CD4-positive, alpha-beta T cell treated with Interleukin-12 subunit alpha and Interleukin-12 subunit beta, for 1 hour (primary cell): ENCODE data around the gene EEF1A2.

ENCODE experiments used
- DNase-seq: peaks from one replicate; pipeline ENCODE4 v3.0.0-alpha.2; 2020

Gene EEF1A2

GRCh38 chr20:63498960-63499337, at the start of gene EEF1A2:
Gene EEF1A2, minus strand, starts transcription at chr20:63499083. Its CDS starts 1,320 bp downstream, at chr20:63497763.
- peak; percentile 67 for DNase-seq

DNA sequence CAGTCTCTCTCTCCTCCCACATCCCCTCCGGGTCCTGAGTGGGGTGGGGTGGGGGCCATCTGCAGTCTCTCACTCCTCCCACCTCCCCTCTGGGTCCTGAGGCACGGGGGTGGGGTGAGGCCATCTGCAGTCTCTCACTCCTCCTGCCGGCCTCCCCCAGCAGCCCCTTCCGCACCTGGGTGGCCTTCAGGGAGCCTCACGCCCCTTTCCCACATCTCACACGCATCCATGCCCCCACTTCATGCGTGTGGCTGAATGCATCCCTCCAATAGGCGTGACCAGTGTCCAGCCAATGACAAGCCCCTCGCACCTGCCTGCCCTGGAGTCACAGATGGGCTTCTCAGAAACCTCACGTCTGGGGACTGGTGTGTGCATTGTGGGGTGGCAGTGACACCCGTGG, 49.7 kb upstream of the EEF1A2 start:
- DNase-seq, result no peak

- no peak for DNase-seq
Measured at GRCh38 chr20:63547725-63548480, 49.0 kb upstream of the EEF1A2 start, which contains the start of gene SRMS. Gene SRMS, minus strand, starts transcription at chr20:63547749. Its CDS starts 286 bp downstream, at chr20:63547463.

DNA sequence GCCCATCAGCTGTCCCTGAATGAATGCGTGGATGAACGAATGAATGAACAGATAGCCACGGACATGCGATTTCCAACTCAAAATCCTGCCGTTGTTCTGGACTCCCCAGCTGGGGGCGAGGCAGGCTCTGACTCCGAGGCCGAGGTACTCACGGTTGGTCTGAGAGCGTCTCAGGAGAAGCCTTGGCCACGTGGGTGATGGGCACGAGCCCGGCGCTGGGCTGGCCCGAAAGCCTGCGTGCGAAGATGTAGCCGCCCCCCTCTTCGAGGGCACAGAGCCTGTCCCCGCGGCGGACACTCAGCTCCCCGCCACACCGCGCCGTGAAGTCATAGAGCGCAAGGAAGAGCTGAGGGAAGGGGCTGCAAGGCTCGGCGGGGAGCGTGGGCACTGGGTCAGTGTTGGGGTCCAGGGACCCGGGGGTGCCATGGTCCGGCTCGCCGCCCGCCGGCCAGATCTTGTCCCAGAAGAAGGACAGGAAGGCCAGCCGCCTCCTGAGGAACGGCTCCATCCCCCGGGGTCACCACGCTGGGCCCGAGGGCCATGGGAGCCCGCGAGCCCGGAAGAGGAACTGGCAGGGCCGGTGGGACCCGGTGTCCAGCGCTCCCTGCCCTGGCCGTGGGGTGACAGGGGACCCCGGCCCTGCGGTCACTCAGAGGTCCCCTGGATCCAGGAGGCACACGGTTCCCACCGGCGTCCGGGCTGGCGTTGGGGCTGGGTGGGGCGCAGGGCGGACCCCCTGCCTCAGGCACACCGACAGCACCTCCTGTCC, 48.3 kb upstream of the EEF1A2 start:
- no peak for DNase-seq

GRCh38 chr20:63546256-63546955, 47.5 kb upstream of the EEF1A2 start:
- no peak for DNase-seq

DNA sequence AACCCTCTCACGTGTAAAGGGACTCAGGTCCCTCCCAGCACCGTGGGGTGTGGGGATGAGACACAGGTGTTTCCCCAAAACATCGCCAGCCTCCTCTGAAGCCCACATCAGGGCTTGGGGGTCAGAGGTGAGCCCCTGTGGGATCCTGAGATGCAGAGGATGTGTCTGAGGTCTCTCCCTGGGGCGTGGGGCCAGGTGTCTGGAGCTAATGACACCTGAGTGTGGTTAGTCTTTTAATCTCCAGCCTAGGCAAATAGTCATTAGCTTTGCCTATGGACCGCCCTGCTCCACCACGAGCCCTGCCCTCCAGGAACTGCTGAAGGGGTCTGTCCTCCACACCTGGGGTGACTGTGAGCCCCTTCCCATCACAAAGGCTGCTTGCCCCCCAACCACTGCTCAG, 46.9 kb upstream of the EEF1A2 start:
- no peak for DNase-seq

- no peak for DNase-seq
Measured at GRCh38 chr20:63544958-63545516, 46.2 kb upstream of the EEF1A2 start.

GRCh38 chr20:63544241-63544957, 45.5 kb upstream of the EEF1A2 start:
- no peak for DNase-seq

DNA sequence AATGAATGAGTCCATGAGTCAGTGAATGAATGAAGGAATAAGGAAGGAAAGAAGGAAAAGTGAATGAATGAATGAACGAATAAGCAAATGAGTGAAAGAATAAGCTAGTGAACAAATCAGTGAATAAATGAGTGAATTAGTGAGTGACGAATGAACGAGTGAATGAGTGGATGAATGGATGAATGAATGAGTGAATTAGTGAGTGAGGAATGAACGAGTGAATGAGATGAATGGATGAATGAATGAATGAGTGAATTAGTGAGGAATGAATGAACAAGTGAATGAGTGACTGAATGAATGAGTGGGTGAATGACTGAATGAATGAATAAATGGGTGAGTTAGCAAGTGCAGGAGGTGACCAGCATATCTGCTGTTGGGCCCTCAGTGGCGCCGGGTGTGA, 44.9 kb upstream of the EEF1A2 start:
- no peak for DNase-seq

- no peak for DNase-seq
Measured at GRCh38 chr20:63543131-63543530, 44.2 kb upstream of the EEF1A2 start.

DNA sequence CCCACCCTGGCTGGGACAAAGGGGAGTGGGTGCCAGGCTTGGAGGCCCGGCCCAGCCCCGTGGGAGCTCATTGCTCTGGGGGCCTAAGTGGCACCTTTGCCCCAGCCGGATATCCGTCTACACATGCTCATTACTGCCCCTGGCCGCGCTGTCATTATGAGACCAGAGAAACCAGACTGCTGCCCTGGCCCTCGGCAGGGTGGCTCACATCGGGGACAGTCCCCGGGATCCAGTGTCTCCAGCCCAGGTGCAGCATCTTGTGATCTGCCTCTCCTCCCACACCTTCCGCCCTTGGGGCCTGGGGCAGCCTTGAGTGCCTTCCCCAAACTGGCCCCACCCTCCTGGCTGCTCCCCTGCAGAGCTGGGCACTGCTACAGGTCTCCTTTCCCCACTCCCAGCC, 43.8 kb upstream of the EEF1A2 start:
- DNase-seq, result no peak

GRCh38 chr20:63542031-63542559, 43.2 kb upstream of the EEF1A2 start:
- DNase-seq, result no peak

GRCh38 chr20:63541371-63541770, 42.5 kb upstream of the EEF1A2 start:
- DNase-seq, result no peak

GRCh38 chr20:63540417-63541186, 41.7 kb upstream of the EEF1A2 start:
- no peak for DNase-seq

DNA sequence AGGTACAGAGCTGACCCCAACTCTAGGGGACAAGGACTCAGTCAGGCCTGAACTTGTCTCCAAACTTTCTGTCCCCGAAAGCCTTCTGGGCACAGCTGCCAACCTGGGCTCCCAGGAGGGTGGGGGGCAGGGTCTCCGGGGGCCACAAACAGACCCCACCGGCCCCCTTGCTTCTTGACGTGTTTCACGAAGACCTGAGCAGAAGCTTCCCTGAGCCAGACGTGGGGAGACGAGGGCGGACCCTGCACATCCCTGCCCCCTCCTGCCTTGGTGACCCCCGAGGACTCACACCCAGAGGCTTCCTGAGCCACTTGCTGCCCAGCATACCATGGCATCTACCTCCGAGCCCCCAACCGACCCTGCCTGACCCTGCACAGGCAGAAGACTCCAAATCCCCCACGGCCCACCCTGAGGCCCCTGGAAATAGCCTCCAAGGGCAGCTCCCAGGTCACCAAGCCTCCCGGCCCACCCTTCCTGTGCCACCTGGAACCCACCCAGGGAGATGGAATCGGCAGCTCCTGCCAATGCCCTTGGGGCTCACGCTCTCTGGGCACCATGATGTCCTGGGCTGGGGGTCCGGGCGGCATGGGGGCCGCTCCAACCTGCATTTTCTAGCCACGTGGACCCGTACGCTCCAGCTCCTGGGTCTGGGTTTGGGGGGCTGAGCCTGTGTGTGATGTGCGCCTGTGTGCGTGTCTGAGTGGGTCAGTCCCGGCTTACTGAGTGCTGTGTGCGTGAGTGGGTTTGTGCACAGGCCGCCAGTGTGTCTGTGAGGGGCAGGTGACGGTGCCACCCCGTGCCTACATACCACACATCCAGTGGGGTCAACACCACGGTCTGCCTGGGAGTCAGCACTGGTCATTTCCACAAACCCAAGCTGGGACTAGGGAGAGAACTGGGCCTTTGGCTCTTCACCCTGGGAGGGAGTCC, 40.8 kb upstream of the EEF1A2 start:
- DNase-seq, result no peak

DNA sequence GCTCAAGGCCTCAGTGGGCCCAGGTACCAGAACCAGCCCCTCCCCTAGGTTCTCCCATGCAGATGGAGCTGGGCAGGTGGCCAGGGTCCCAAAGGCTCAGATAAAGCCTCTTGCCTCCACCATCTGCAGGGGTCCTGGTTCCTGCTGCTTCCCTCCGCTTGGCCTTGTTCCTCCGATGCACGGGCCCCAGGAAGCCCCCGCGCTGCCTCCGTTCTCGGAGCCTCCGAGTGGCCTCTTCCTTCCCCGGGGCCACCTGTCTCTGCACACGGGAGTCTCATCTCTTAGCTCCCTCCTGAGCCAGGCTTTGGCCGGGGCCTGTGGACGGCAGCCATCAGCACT, 40.2 kb upstream of the EEF1A2 start:
- no peak for DNase-seq

GRCh38 chr20:63538204-63539091, 39.6 kb upstream of the EEF1A2 start:
- peak; percentile 70 for DNase-seq

DNA sequence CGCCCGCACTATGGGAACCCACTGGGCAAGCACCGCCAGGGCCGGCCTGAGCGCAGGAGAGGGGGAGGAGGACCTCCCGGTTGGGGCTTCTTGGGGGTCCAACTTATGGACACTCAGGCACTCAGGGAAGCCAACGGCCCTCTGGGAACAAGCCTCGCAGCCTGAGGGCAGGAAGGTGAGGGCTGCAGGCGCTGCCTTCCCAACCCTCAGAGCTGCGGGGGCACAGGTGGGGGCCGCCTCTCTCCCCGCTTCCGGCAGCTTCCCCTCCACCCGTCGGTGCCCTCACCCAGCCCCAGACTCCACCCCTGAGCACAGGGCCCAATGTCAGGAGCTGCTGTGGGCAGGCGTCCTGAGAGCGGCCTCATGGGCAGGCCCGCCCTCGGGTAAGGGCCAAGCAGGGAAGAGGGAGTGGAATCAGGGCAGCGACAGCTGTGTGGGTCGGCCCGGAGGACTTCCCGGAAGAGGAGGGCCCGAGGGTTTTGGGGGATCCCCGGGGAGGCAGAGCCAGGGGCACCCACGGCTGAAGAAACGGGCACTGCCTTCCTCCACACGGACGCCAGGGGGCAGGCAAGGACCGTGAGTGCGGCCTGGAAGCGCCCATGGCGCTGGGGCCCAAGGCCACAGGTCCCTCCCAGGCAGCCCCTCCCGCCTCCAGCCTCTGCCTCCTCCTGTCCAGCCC, 38.8 kb upstream of the EEF1A2 start:
- DNase-seq, result peak; percentile 96

GRCh38 chr20:63536997-63537524, 38.2 kb upstream of the EEF1A2 start, which contains the start of gene PTK6:
Gene PTK6, minus strand, starts transcription at chr20:63537376. Its CDS starts 62 bp downstream, at chr20:63537314.
- peak; percentile 28 for DNase-seq
